ENCODE data around the gene HNRNPH3. TPM values are rescaled to one million over a fixed set of nuclear protein-coding genes. Genes with fewer than 3 reads are reported as not detected.
"Not testable (repeated sequence)": the region's sequence is repeated elsewhere in the genome, so short reads cannot be mapped to it uniquely, and the experiment has no call there.

The HNRNPH3 gene
- total RNA-seq, 3 donors from 2014 or later = 198 to 215 (median 208) TPM

GRCh38 chr10:68315582-68315981 lies 16.3 kb upstream of the HNRNPH3 start:
- H3K27me3 Mint-ChIP-seq (ENCODE audit: low read depth) = no peaks in the 10 kb centered on the region
- no peak for ATAC-seq
- no peak for DNase-seq
- H3K36me3 Mint-ChIP-seq (ENCODE audit: insufficient read depth) = no peaks in the 10 kb centered on the region
- peaks cover 6% of the 10 kb centered on the region for H3K4me1 Mint-ChIP-seq (ENCODE audit: low read depth)
- peaks cover 11% of the 10 kb centered on the region for H3K9me3 Mint-ChIP-seq
- no peak overlapping the region for H3K4me3 Mint-ChIP-seq

DNA sequence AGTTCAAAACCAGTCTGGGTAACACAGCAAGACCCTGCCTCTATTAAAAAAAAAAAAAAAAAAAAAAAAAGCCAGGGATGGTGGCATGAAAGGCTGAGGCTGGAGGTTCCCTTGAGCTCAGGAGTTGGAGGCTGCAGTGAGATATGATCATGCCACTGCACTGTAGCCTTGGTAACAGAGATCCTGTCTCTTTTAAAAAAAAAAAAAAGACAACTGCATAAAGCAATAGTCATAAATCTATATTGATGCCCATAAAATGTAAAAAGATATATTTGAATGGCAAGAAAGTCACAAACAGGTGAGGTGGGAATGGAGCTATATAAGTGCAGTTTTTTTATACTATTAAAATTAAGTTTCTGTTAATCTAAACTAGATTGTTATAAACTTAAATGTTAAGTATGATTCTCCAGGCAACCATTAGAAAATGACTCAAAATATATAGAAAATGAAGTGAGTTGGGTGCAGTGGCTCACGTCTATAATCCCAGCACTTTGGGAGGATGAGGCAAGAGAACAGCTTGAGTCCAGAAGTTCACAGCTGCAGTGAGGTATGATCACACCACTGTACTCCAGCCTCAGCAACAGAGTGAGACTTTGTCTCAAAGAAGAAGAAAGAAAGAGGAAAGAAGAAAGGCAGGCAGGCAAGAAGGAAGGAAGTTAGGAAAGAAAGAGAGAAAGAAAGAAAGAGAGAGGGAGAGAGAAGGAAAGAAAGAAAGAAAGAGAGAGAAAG lies 13.4 kb upstream of the HNRNPH3 start:
- Mint-ChIP-seq H3K4me3 (no peak overlapping the region), H3K27me3 (ENCODE audit: low read depth) (no peaks in the 10 kb centered on the region), H3K9me3 (peaks cover 11% of the 10 kb centered on the region), H3K4me1 (ENCODE audit: low read depth) (peaks cover 6% of the 10 kb centered on the region), H3K36me3 (ENCODE audit: insufficient read depth) (no peaks in the 10 kb centered on the region)
- ATAC-seq (no peak), DNase-seq (no peak)

DNA sequence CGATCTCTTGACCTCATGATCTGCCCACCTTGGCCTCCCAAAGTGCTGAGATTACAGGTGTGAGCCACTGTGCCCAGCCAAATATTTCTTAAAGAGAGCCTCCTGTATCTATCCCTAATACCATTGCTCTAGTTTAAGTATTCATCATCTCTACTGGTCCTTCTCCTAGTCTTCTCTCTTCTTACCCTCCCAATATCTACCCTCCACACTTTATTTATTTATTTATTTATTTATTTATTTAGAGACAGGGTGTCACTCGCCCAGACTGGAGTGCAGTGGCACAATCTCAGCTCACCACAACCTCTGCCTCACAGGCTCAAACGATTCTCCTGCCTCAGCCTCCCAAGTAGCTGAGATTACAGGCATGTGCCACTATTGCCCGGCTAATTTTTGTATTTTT lies 7.5 kb upstream of the HNRNPH3 start:
- DNase-seq; H3K4me1 Mint-ChIP-seq (ENCODE audit: low read depth); H3K36me3 Mint-ChIP-seq (ENCODE audit: insufficient read depth); H3K9me3 Mint-ChIP-seq; H3K4me3 Mint-ChIP-seq; H3K27me3 Mint-ChIP-seq (ENCODE audit: low read depth); ATAC-seq: not testable (repeated sequence)

- H3K36me3 Mint-ChIP-seq (ENCODE audit: insufficient read depth) = peaks cover 4% of the 10 kb centered on the region
- no peak for DNase-seq
- H3K4me3 Mint-ChIP-seq = peak overlapping the region; percentile 12
- no peaks in the 10 kb centered on the region for H3K9me3 Mint-ChIP-seq
- H3K4me1 Mint-ChIP-seq (ENCODE audit: low read depth) = peaks cover 25% of the 10 kb centered on the region
- ATAC-seq = no peak
- H3K27me3 Mint-ChIP-seq (ENCODE audit: low read depth) = no peaks in the 10 kb centered on the region
Observed at GRCh38 chr10:68327889-68328786, 3.7 kb upstream of the HNRNPH3 start.

DNA sequence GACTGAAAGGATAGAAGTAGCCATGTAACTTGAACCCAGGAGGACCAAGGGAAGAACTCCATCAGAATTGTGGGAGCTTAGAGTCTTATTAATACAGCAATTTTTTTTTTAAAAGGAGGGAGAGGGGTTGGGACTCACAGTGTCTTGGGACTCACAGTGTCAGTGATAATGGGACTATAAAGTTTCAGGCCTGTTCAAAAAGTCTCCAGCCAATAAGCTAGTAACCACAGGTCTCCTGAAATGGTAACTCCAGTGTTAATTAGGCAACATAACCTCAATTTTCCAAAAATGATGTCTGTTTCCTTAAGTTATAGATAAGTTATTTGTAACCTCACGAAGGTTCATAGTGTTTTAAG lies 2.4 kb upstream of the HNRNPH3 start:
- H3K4me3 Mint-ChIP-seq = no peak overlapping the region

GRCh38 chr10:68330852-68331454 lies 911 bp upstream of the HNRNPH3 start:
- H3K27me3 Mint-ChIP-seq (ENCODE audit: low read depth) = no peaks in the 10 kb centered on the region
- peaks cover 18% of the 10 kb centered on the region for H3K36me3 Mint-ChIP-seq (ENCODE audit: insufficient read depth)
- H3K4me1 Mint-ChIP-seq (ENCODE audit: low read depth) = peaks cover 43% of the 10 kb centered on the region
- peak overlapping the region; percentile 100 for H3K4me3 Mint-ChIP-seq
- DNase-seq (peak; percentile 19), ATAC-seq (no peak)
- no peaks in the 10 kb centered on the region for H3K9me3 Mint-ChIP-seq

More for the DNA sequence above, 2.4 kb upstream of the HNRNPH3 start:
- DNase-seq = no peak
- Mint-ChIP-seq H3K4me1 (ENCODE audit: low read depth) (peaks cover 31% of the 10 kb centered on the region), H3K9me3 (no peaks in the 10 kb centered on the region), H3K27me3 (ENCODE audit: low read depth) (no peaks in the 10 kb centered on the region), H3K36me3 (ENCODE audit: insufficient read depth) (peaks cover 12% of the 10 kb centered on the region)
- no peak for ATAC-seq

DNA sequence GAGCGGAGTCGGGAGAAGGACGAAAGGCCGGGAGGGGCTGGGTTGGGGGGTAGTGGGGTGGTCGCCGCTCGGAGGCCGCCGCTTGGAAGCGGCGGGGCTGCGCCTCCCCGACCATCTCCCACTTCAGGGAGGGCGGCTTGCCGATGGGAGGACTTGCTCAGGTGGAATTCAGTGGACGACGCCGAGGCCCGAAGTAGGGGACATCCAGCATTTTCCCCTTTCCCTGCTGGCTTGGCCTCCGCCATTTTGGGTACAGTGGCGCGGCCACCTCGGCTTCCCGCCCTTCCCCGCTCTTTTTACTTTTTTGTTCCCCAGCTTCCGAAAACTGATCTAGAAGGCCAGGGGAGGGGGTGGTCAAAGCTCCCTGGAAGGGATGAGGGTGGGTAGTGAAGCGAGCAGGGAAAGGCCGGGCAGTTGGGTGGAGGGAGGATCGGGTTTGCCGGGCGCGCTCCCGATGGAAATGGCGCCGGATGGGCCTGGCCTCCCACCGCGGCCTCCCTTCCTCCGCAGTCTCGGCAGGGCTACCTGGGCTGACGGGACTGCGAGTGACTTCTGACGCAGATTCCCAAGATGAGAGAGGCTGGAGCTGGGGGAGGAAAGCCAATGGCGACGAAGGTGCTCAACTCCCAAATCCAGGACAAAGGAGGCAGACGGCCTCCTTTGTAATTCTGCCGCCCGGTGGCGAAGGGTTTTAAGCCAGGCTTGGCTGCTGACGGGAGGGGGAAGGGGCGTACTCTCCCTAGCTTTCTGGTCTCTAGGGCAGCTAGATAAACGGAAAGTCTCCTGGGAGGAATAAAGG lies 594 bp downstream of the HNRNPH3 start, which contains the start of gene PBLD:
Gene PBLD (minus strand): TSS at position 670 of the 799 bp plus-strand sequence. CDS start 26,084 bp downstream, outside the sequence.
- DNase-seq = peak; percentile 40
- Mint-ChIP-seq H3K4me1 (ENCODE audit: low read depth) (peaks cover 58% of the 10 kb centered on the region), H3K36me3 (ENCODE audit: insufficient read depth) (peaks cover 28% of the 10 kb centered on the region), H3K9me3 (no peaks in the 10 kb centered on the region), H3K4me3 (peak within 1 kb of the TSS; percentile 100), H3K27me3 (ENCODE audit: low read depth) (no peaks in the 10 kb centered on the region)
- ATAC-seq = peak; percentile 25 to 26

GRCh38 chr10:68333058-68333395 lies 1.2 kb downstream of the HNRNPH3 start:
- DNase-seq (no peak), ATAC-seq (no peak)
- Mint-ChIP-seq H3K9me3 (no peaks in the 10 kb centered on the region), H3K27me3 (ENCODE audit: low read depth) (no peaks in the 10 kb centered on the region), H3K4me3 (peak overlapping the region; percentile 100), H3K36me3 (ENCODE audit: insufficient read depth) (peaks cover 32% of the 10 kb centered on the region), H3K4me1 (ENCODE audit: low read depth) (peaks cover 63% of the 10 kb centered on the region)

- Mint-ChIP-seq H3K36me3 (ENCODE audit: insufficient read depth) (peaks cover 35% of the 10 kb centered on the region), H3K4me1 (ENCODE audit: low read depth) (peaks cover 61% of the 10 kb centered on the region), H3K9me3 (no peaks in the 10 kb centered on the region), H3K27me3 (ENCODE audit: low read depth) (no peaks in the 10 kb centered on the region), H3K4me3 (peak overlapping the region; percentile 100)
- no peak for DNase-seq
- ATAC-seq = no peak
Observed at GRCh38 chr10:68333440-68334431, 1.9 kb downstream of the HNRNPH3 start.

- Mint-ChIP-seq H3K36me3 (ENCODE audit: insufficient read depth) (peaks cover 43% of the 10 kb centered on the region), H3K9me3 (no peaks in the 10 kb centered on the region), H3K27me3 (ENCODE audit: low read depth) (no peaks in the 10 kb centered on the region), H3K4me1 (ENCODE audit: low read depth) (peaks cover 61% of the 10 kb centered on the region), H3K4me3 (peak overlapping the region; percentile 100)
- DNase-seq (no peak), ATAC-seq (no peak)
Observed at GRCh38 chr10:68334672-68335467, 3.0 kb downstream of the HNRNPH3 start.

GRCh38 chr10:68336754-68337351 lies 5.0 kb downstream of the HNRNPH3 start:
- H3K4me3 Mint-ChIP-seq = peak overlapping the region; percentile 100
- peaks cover 49% of the 10 kb centered on the region for H3K4me1 Mint-ChIP-seq (ENCODE audit: low read depth)
- no peaks in the 10 kb centered on the region for H3K9me3 Mint-ChIP-seq
- no peaks in the 10 kb centered on the region for H3K27me3 Mint-ChIP-seq (ENCODE audit: low read depth)
- DNase-seq = no peak
- ATAC-seq = no peak
- peaks cover 58% of the 10 kb centered on the region for H3K36me3 Mint-ChIP-seq (ENCODE audit: insufficient read depth)

DNA sequence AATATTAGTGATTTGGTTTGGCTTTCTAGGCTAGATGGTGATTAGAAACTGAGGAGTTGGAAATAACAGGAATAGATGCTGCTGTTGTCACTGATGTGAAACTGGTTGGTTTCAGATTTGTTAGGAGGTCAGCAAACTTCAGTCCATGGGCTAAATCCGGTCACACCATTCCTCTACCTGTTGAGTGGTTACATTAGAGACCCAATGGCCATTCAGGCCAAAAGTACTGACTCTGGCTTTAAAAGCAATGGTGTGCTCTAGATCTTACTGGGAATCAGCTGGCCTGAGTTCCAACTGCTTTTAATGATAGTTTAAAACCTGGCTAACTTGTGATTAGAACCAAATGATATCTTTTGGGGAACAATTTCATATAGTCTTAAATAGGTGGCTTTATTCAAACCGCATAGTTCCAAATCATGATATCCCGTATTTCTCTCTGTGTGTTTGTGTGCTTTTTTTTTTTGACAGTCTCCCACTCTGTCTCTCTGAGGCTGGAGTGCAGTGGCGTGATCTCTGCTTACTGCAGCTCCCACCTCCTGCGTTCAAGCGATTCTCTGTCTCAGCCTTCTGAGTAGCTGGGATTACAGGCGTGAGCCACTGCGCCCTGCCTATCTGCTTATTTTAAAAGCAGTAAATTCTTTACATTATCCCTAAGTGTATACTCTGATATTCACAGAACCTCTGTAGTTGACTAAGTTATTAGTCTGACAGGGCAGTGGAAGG lies 8.7 kb downstream of the HNRNPH3 start:
- H3K36me3 Mint-ChIP-seq (ENCODE audit: insufficient read depth) = peaks cover 61% of the 10 kb centered on the region
- no peaks in the 10 kb centered on the region for H3K27me3 Mint-ChIP-seq (ENCODE audit: low read depth)
- ATAC-seq (no peak), DNase-seq (no peak)
- H3K4me3 Mint-ChIP-seq = no peak overlapping the region
- no peaks in the 10 kb centered on the region for H3K9me3 Mint-ChIP-seq
- peaks cover 38% of the 10 kb centered on the region for H3K4me1 Mint-ChIP-seq (ENCODE audit: low read depth)

Data from activated T-cell treated with anti-CD3 and anti-CD28 coated beads, Interleukin-2, amount 50 U/mL, for 4 hours (primary cell).